GM12892 (cell line): ENCODE results near the gene MRPL1.

Experiments
- POLR2A ChIP-seq: IDR thresholded peaks from 2 replicates; pipeline ENCODE4 v1.6.1; 2011; ENCODE audit warnings: low read depth, low read length, control low read depth
- POLR2AphosphoS5 ChIP-seq: IDR thresholded peaks from 2 replicates; pipeline ENCODE4 v1.6.1; 2011; ENCODE audit warnings: low read depth, low read length, control low read depth

DNA sequence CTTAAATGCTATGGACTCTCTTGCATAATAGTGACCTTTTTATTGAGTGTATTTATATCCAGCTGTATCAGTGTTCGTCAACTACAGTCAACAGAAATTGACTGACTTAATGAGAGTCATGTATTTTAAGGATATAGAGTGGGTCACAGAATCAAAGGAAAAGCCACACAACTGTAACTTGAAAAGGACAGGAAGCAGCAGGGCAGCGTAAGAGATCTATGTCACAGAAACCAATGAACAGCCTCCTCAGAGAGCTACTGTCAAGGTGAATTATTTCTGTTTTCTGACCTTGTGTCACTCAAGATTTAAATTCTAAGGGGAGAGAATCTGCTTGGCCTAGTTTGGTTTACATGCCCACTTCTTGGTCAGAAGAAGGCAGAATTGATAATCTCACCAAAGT, 100.4 kb downstream of the MRPL1 start:
- TF ChIP-seq POLR2A (no peak), POLR2AphosphoS5 (no peak)
